Measurements from ENCODE around the gene DNAJC2.

DNA sequence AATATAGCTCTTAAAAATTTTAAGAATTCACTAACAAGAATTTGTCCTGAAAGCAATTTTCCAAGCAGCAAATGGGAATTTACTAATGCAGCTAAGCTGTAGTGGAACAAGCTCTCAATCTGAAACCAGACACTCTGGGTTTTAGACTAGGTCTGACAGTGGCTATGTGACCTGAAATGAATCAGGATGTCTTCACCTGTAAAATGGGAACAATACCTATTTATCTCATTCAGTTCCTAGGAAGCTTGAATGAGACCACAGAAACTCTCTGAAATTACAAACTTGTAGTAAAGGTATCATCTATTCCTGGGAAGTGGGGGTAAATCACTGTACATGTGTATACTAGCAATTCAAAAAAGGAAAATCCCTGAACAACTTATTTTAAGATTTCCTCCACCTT, 1.2 kb downstream of the DNAJC2 start:
- TF ChIP-seq, protein P1, sequence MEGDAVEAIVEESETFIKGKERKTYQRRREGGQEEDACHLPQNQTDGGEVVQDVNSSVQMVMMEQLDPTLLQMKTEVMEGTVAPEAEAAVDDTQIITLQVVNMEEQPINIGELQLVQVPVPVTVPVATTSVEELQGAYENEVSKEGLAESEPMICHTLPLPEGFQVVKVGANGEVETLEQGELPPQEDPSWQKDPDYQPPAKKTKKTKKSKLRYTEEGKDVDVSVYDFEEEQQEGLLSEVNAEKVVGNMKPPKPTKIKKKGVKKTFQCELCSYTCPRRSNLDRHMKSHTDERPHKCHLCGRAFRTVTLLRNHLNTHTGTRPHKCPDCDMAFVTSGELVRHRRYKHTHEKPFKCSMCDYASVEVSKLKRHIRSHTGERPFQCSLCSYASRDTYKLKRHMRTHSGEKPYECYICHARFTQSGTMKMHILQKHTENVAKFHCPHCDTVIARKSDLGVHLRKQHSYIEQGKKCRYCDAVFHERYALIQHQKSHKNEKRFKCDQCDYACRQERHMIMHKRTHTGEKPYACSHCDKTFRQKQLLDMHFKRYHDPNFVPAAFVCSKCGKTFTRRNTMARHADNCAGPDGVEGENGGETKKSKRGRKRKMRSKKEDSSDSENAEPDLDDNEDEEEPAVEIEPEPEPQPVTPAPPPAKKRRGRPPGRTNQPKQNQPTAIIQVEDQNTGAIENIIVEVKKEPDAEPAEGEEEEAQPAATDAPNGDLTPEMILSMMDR (IDR thresholded peaks at IDR 0.05; ENCODE audit: insufficient read depth, low read length, poor library complexity, severe bottlenecking) = no peak
- TF ChIP-seq EZH2phosphoT487 (conservative IDR thresholded peaks at IDR 0.05; ENCODE audit: low read length) = no peak
